Right ventricle myocardium inferior (tissue), 1 donor: Measurements from ENCODE around the gene KRTAP5-2. TPM values are rescaled to one million over a fixed set of nuclear protein-coding genes. Genes with fewer than 3 reads are reported as not detected.
"Not testable (repeated sequence)": the region's sequence is repeated elsewhere in the genome, so short reads cannot be mapped to it uniquely, and the experiment has no call there.

Experiments
- ATAC-seq: fragments of 200-7000 bp; cut with Tn5 transposase; one replicate; pipeline ENCODE4 v1.9.1; 2020; ENCODE audit warnings: mild to moderate bottlenecking, moderate library complexity
- DNase-seq: peaks from one replicate; pipeline ENCODE4 v3.0.0; 2021; ENCODE audit errors: missing footprints
- intact Hi-C: fragments of 100-400 bp; cut with DNase I; formaldehyde crosslinking; loops from one replicate; pipeline ENCODE4 v1.11.0; 2022
- long read RNA-seq: library from polyadenylated mRNA; unstranded; transcript quantifications from one replicate; pipeline ENCODE4 v2.0.0, GENCODE V29; 2021
- total RNA-seq: library from RNA; stranded (reverse); fragmentation: NEBNext Ultra II Directional; extraction: Animal tissue kit (Norgen Biotek cat#: 25700); gene quantifications from one replicate; pipeline ENCODE4 v1.2.1, GENCODE V29; 2021
- donor health status: DM: no; HTN: yes; CAD: no; lungs with severe emphysema.

Gene KRTAP5-2
- not detected for total RNA-seq
- long read RNA-seq, result 0 reads

GRCh38 chr11:1597994-1598380 is at the start of gene KRTAP5-2:
Gene KRTAP5-2, minus strand, starts transcription at chr11:1598294. Its CDS starts 44 bp downstream, at chr11:1598250.
- ATAC-seq (no peak), DNase-seq (no peak)
- intact Hi-C loops, result no loop called here

DNA sequence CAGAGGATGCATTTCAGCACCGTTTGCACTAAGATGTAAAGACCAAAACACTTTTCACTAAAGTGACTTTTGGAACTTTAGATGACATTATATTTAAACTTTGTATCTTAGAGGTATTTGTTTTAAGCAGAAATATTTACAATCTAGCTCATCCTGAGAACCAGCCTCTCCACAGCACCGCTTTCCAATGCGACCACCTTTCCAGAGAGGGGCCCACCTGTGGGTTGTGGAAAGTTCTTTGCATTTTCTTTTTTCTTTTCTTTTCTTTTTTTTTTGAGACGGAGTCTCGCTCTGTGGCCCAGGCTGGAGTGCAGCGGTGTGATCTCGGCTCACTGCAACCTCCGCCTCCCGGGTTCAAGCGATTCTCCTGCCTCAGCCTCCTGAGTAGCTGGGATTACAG is 48.4 kb upstream of the KRTAP5-2 start:
- DNase-seq, ATAC-seq, intact Hi-C loops: not testable (repeated sequence)

- intact Hi-C loops, result no loop called here
- peak; percentile 63 for DNase-seq
- ATAC-seq, result no peak
Measured at GRCh38 chr11:1645357-1645821, 47.3 kb upstream of the KRTAP5-2 start.

DNA sequence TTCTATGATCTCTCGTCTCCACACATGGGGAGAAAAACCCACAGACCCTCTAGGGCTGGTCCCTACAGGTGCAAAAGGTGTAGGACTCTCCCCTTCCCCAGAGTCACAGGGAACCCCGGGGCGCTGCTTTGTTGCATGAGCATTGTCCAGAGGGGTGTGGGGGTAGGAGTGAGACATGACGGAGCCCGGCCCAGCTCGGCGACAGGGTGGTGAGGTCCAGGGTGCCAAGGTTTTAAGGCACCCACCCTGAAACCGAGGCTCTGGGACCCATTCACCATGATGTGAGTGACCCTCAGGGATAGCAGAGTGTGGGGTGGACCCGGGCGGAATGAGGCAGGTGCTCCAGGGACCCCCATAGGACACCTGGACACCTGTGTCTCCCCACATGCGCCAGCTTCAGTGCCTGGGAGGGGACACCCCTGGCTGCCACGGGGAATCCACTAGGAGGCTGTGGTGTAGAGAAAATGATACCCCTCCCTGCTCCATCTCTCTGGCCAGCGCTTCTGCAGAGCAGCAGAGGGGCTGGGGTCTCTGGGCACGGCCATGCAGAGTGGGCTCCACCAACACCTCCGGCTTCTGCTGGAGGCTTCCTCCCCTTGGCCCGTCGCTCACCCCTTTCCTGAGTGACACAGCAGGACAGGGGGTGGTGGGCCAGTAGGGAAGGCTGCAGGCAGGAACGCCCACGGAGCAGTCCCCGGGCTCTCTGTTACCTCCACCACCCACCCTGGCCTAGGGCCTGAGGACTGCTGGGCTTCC is 46.7 kb upstream of the KRTAP5-2 start:
- intact Hi-C loops, result no loop called here
- DNase-seq, result peak; percentile 33
- ATAC-seq, result no peak

- intact Hi-C loops, result no loop called here
- DNase-seq, result peak; percentile 37
- no peak for ATAC-seq
Measured at GRCh38 chr11:1643146-1643690, 45.1 kb upstream of the KRTAP5-2 start.

DNA sequence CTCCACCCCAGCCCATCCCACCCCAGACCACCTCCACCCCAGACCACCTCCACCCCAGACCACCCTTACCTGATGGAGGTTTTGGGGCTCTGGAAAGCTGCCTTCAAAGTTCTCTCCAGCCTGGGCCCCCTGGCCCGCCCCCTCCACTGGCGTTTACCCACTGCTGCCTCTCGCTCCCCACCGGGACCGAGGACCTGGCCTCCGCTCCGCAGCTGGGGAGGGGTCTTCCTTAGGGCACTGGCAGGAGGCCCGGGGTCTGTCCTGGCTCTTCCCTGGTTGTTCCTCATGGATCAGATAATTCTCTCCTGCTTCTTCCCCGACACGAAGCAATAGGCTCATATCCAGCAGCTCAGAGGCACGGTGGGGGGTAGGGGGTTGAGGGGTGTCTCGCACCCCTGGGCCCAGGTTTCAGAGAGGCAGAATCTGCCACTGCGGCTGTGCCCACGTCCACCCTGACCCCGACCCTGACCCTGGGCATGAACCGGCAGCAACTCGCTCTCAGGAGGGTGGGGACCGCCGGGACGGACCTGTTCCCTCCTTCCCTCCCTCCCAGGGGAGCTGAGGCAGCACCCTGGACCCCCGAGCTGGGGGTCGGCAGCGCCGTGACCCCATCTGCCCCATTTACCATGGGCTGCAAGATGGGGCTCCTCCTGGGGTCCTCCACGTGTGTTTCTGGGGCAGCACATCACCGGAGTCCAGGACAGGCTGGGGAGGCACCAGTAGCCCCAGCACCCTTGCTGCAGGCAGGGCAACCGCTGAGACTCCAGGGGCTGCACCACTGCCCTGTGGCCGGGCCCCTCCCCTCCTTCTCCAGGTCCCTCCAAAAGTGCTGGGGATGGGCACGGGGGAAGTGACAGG is 44.4 kb upstream of the KRTAP5-2 start:
- no peak for ATAC-seq
- DNase-seq, result peak; percentile 30
- intact Hi-C loops, result no loop called here

GRCh38 chr11:1641096-1641495 is 43.0 kb upstream of the KRTAP5-2 start:
- ATAC-seq (no peak), DNase-seq (peak; percentile 57)
- intact Hi-C loops, result no loop called here

DNA sequence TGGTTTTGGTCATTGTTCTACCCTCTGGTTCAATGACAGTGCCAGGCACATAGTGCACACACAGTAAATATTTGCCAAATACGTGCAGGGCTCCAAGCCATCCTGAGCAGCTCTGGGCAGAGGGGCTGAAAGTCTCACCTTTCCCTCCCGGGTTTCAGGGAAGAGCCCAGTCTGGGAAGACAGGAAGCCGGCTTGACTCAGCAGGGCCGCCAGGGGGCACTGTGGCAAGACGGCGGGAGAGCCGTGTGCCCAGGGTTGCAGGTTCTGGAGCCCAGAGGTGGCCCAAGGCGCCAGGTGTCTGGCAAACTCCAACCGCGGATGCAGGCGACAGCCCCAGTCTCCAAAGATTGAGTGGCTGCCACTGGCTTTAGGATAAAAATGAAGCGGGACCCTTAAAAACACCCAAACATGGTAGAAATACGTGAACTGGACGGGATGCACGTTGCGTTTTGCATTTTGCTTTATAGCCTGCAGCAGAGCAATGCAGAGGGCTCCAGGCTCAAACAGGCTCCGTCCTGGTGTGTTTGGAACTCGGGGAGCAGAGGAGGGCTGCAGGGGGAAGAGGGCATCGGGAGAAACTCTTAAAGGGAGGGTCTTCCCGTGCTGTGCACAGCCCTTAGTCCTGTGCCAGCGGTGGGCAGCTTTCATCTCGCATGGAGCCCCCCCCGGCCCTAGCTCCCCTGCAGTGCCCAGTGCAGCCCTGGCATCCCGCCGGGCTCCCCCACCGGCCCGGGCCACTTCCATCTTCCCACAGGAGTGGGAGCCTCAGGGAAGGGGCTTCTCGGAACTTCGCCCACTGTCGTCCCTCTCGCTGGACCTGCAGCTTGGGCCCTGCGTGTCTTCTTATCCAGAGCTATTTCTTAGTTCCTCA is 42.2 kb upstream of the KRTAP5-2 start:
- DNase-seq, result peak; percentile 66
- peak; percentile 44 for ATAC-seq
- intact Hi-C loops, result no loop called here

DNA sequence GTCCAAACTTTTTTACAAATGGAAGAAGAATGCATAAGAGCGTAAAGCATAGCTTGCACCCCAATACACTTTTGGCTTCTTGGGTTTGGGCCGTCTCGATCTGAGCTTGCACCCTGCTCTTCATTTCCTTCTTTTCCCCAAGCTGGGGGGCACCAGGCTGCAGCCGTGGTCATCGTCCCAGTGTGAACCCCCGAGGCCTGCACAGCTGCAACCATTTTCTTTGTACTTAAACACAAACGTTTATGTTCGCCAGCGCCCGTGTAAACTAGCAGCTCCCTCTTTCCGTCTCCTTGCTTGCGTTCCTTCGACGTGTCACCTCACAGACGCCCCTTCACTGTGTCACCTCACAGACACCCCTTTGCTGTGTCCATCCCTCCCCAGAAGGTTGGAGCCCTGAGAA is 41.6 kb upstream of the KRTAP5-2 start:
- intact Hi-C loops, result no loop called here
- ATAC-seq (peak; percentile 31), DNase-seq (no peak)

GRCh38 chr11:1639102-1639620 is 41.1 kb upstream of the KRTAP5-2 start:
- intact Hi-C loops, result no loop called here

GRCh38 chr11:1638344-1638743 is 40.2 kb upstream of the KRTAP5-2 start:
- ATAC-seq (no peak), DNase-seq (no peak)
- intact Hi-C loops, result no loop called here

More at GRCh38 chr11:1639102-1639620, 41.1 kb upstream of the KRTAP5-2 start:
- ATAC-seq, result peak; percentile 26
- peak; percentile 71 for DNase-seq

DNA sequence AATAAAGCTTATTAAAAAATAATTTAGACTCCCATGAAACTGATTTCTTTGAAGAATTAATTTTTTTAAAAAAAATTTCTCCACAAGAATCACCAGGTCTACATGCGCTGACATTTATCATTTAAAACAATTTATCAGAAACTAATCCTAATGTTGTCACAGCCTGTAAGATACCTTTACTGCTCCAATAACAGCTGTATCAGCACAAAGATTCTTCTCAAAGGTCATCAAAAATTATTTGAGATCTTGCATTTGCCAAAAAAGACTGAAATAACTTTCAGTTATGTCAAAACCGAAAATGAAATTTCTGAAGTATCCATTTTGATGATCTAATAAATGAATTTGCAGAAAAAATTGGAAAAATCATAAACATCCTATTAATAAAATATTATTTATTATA is 39.5 kb upstream of the KRTAP5-2 start:
- DNase-seq (no peak), ATAC-seq (no peak)
- intact Hi-C loops, result no loop called here

DNA sequence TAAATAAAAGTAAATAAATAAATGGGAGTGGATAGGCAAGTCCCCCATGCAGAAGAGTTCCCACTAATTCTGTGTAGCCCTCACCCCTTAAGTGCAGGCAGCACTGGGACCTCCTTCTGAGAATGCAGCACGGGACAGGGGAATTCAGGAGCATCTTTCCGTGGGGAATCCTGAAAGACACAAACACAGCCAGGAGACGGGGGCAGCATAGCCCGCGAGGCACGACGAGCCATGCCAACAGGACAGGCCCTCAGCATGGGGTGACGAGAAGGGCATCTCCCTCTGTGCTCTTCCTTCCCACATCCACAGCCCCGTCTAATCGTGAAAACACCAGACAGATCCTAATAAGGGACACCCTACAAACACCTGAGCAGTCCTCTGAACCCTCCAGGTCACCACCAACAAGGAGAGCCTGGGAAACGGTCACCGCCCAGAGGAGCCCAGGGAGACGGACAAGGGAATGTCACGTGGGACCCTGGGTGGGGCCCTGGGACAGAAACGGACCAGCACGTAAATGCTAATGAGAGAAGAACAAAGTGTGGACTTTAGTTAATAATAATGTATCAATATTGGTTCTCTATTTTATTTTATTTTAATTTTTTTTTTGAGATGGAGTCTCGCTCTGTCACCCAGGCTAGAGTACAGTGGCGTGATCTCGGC is 38.3 kb upstream of the KRTAP5-2 start:
- intact Hi-C loops, result no loop called here
- DNase-seq, result no peak
- no peak for ATAC-seq

DNA sequence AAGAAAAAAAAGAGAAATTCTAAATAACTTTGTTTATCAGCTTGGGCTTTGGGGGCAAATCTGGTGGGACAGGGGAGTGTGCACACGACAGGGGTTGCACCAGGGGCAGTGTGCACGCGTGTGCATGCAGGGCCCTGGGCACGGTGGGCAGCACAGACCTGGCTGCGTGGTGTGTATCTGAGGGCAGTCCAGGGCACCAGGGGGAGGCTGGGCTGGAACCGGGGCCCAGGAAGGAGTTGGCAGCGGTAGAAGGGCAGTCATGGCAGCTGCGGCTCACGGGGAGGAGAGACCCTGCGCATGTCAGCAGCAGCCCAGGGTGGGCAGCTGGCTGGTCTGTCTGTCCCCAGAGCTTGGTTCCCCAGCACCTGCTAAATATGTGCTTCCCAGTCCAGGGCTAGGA is 35.8 kb upstream of the KRTAP5-2 start:
- ATAC-seq, result no peak
- intact Hi-C loops, result no loop called here
- no peak for DNase-seq

GRCh38 chr11:1632053-1632714 is 34.1 kb upstream of the KRTAP5-2 start:
- DNase-seq, result no peak

DNA sequence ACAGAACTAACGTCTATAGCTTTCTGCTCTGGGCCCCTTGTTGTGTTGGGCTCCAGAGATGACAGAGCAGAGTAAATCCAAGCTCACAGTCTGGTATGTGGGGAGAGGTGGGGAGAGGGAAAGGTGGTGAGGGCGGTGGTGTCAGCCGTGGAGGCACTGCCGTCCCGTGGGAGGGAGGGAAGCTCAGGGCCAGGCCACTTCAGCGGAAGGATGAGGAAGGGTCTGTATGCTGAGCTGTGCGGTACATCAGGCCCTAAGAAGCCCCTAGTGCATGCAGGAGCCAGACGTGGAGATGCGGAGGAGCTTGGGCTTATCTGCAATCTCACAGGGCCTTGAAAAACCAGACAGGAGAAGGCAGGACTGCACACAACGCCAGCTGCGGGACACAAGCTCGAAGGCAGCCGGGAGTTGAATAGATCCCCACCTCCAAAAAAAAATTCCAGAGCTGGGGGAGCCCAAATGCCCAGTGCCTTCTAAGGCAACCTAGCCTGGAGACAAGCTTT is 33.0 kb upstream of the KRTAP5-2 start:
- no peak for ATAC-seq
- peak; percentile 33 for DNase-seq
- intact Hi-C loops, result no loop called here

More at GRCh38 chr11:1632053-1632714, 34.1 kb upstream of the KRTAP5-2 start:
- ATAC-seq, result no peak
- intact Hi-C loops, result no loop called here

DNA sequence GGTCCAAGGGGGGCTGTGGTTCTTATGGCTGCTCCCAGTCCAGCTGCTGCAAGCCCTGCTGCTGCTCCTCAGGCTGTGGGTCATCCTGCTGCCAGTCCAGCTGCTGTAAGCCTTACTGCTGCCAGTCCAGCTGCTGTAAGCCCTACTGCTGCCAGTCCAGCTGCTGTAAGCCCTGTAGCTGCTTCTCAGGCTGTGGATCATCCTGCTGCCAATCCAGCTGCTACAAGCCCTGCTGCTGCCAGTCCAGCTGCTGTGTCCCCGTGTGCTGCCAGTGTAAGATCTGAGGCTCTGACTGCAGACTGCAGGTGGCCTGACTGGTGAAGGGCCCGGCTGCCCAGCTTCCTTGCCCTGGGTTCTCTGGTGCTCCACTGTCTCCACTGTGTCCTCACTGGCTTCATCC is 32.2 kb upstream of the KRTAP5-2 start:
- intact Hi-C loops, result no loop called here
- ATAC-seq (no peak), DNase-seq (no peak)
